Amygdala (tissue), 56 donors: ENCODE data around the gene OR52J3.

Experiments used
- DNase-seq, 56 donors: peaks; one replicate each; lab custom pipeline; 2025; lab: John Stamatoyannopoulos, UW

Gene OR52J3

GRCh38 chr11:5092821-5093585 lies 46.7 kb downstream of the OR52J3 start:
- no peak for DNase-seq

GRCh38 chr11:5096011-5096410 lies 49.7 kb downstream of the OR52J3 start:
- DNase-seq: no peak
